PC-9 (cell line): ENCODE data around the gene CETP. TPM values are rescaled to one million over a fixed set of nuclear protein-coding genes. Genes with fewer than 3 reads are reported as not detected.

Experiments used
- BruUV-seq: library from RNA; stranded (reverse); fragments of 400-500 nt; replicated peaks from 2 replicates; lab custom pipeline; 2021; lab: Mats Ljungman, UMichigan
- CTCF ChIA-PET: fragments of 300-600 bp; sonication (Branson Sonifier 250); formaldehyde crosslinking; loops from one replicate; lab custom pipeline; 2022; ENCODE audit warnings: antibody characterized with exemption; lab: Charles Lee
- POLR2A ChIA-PET: fragments of 300-600 bp; sonication (Branson Sonifier 250); formaldehyde crosslinking; loops from one replicate; lab custom pipeline; 2022; ENCODE audit warnings: antibody characterized with exemption; ENCODE audit not compliant: unreplicated experiment; lab: Charles Lee
- DNase-seq, 2 experiments: peaks; one replicate each; pipeline versions ENCODE4 v3.0.0 to v3.0.0-alpha.2; 2015 to 2022; ENCODE audit warnings: mixed read lengths in 1 of 2
- H2AFZ ChIP-seq: fragments of 200-600 bp; sonication (generic); 2 replicates; pipeline ENCODE4 v1.8.1; 2017; ENCODE audit warnings: antibody characterized with exemption
- H3F3A ChIP-seq: fragments of 200-600 bp; sonication (generic); 2 replicates; pipeline ENCODE4 v1.8.1; 2017; ENCODE audit warnings: antibody characterized with exemption, mild to moderate bottlenecking, low read depth; ENCODE audit not compliant: insufficient read depth
- H3K27ac ChIP-seq: fragments of 200-600 bp; sonication (generic); 2 replicates; pipeline ENCODE4 v1.6.1; 2016; ENCODE audit warnings: mixed run types
- H3K27me3 ChIP-seq: fragments of 200-600 bp; sonication (generic); 2 replicates; pipeline ENCODE4 v1.6.1; 2016; ENCODE audit warnings: low read depth, mixed run types; ENCODE audit not compliant: insufficient read depth
- H3K36me3 ChIP-seq: fragments of 200-600 bp; sonication (generic); 2 replicates; pipeline ENCODE4 v1.6.1; 2016; ENCODE audit warnings: low read depth, mixed run types
- H3K4me1 ChIP-seq: fragments of 200-600 bp; sonication (generic); replicated peaks from 2 replicates; pipeline ENCODE4 v1.6.1; 2016; ENCODE audit warnings: mixed run types; ENCODE audit not compliant: insufficient read depth
- H3K4me2 ChIP-seq: fragments of 200-600 bp; sonication (generic); 2 replicates; pipeline ENCODE4 v1.6.1; 2017; ENCODE audit warnings: mixed run types
- H3K4me3 ChIP-seq: fragments of 200-600 bp; sonication (generic); 2 replicates; pipeline ENCODE4 v1.6.1; 2016; ENCODE audit warnings: mixed run types
- H3K79me2 ChIP-seq: fragments of 200-600 bp; sonication (generic); 2 replicates; pipeline ENCODE4 v1.6.1; 2017; ENCODE audit warnings: low read depth, mixed run types
- H3K9me2 ChIP-seq: fragments of 200-600 bp; sonication (generic); 2 replicates; pipeline ENCODE4 v1.8.1; 2017; ENCODE audit warnings: mild to moderate bottlenecking; ENCODE audit not compliant: insufficient read depth
- H3K9me3 ChIP-seq: fragments of 200-600 bp; sonication (generic); 2 replicates; pipeline ENCODE4 v1.8.1; 2016; ENCODE audit warnings: low read depth; ENCODE audit not compliant: insufficient read depth
- H4K20me1 ChIP-seq: fragments of 200-600 bp; sonication (generic); 2 replicates; pipeline ENCODE4 v1.8.1; 2017; ENCODE audit not compliant: insufficient read depth
- EZH2 ChIP-seq: fragments of 200-600 bp; sonication (generic); IDR thresholded peaks from 2 replicates; pipeline ENCODE4 v1.8.0; 2017; ENCODE audit warnings: antibody characterized with exemption, low read depth
- intact Hi-C: fragments of 100-400 bp; cut with micrococcal nuclease; formaldehyde crosslinking; loops from one replicate; pipeline ENCODE4 v1.10.0; 2022; ENCODE audit not compliant: unreplicated experiment
- total RNA-seq: library from RNA; stranded (reverse); gene quantifications from 2 replicates; pipeline ENCODE4 v1.2.3, GENCODE V29; 2021
- TF ChIP-seq, protein P1 (sequence below): fragments of 200-600 bp; sonication (generic); conservative IDR thresholded peaks from 2 replicates; pipeline ENCODE4 v1.6.1; 2017; ENCODE audit warnings: mixed run types, antibody characterized with exemption, mild to moderate bottlenecking, moderate library complexity

Gene CETP
- total RNA-seq, 1 experiment from 2014 or later, result not detected

DNA sequence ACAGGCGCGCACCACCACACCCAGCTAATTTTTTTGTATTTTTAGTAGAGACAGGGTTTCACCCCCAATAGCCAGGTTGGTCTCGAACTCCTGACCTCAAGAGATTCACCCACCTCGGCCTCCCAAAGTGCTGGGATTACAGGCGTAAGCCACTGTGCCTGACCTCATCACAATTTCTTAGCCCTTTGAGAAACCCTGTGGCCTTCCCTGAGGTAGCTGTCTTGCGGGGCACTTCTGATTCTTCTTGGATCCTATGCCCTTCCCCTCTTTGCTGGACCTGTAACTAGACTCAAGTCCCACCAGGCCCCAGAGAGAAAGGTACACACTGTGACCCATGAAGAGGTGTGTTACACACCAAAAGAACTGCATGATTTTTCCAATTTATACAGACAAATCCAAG is 13.5 kb upstream of the CETP start:
- no peaks in the 10 kb centered on the region for H3K27me3 ChIP-seq
- peaks cover 23% of the 10 kb centered on the region for H3K4me1 ChIP-seq
- no peaks in the 10 kb centered on the region for H3K79me2 ChIP-seq
- TF ChIP-seq EZH2, result no peak
- TF ChIP-seq, protein P1, sequence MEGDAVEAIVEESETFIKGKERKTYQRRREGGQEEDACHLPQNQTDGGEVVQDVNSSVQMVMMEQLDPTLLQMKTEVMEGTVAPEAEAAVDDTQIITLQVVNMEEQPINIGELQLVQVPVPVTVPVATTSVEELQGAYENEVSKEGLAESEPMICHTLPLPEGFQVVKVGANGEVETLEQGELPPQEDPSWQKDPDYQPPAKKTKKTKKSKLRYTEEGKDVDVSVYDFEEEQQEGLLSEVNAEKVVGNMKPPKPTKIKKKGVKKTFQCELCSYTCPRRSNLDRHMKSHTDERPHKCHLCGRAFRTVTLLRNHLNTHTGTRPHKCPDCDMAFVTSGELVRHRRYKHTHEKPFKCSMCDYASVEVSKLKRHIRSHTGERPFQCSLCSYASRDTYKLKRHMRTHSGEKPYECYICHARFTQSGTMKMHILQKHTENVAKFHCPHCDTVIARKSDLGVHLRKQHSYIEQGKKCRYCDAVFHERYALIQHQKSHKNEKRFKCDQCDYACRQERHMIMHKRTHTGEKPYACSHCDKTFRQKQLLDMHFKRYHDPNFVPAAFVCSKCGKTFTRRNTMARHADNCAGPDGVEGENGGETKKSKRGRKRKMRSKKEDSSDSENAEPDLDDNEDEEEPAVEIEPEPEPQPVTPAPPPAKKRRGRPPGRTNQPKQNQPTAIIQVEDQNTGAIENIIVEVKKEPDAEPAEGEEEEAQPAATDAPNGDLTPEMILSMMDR, result no peak
- no peak overlapping the region for H3K4me2 ChIP-seq
- no peak overlapping the region for H3K4me3 ChIP-seq
- ChIA-PET CTCF (no interaction called here), POLR2A (no interaction called here)
- no peak for DNase-seq
- intact Hi-C loops, result loop anchor here (5.0 kb wide), 1 partner anchor 219 kb away; no protein-coding TSS in a partner anchor
- peaks cover 16% of the 10 kb centered on the region; the same call in 1 of the 2 replicates for H3K36me3 ChIP-seq
- H4K20me1 ChIP-seq, result no peaks in the 10 kb centered on the region
- BruUV-seq, result no TSS peak
- no peak overlapping the region for H3K27ac ChIP-seq
- H2AFZ ChIP-seq, result no peak overlapping the region
- no peaks in the 10 kb centered on the region for H3K9me2 ChIP-seq
- H3F3A ChIP-seq, result peaks cover 28% of the 10 kb centered on the region
- H3K9me3 ChIP-seq, result no peaks in the 10 kb centered on the region

GRCh38 chr16:56950051-56950450 is 11.7 kb upstream of the CETP start:
- intact Hi-C loops, result loop anchor here (5.0 kb wide), 1 partner anchor 158 kb away; no protein-coding TSS in a partner anchor
- Histone ChIP-seq H3K79me2 (no peaks in the 10 kb centered on the region), H2AFZ (no peak overlapping the region), H3K9me2 (no peaks in the 10 kb centered on the region), H4K20me1 (no peaks in the 10 kb centered on the region), H3K4me3 (no peak overlapping the region), H3K27ac (no peak overlapping the region), H3K4me1 (peaks cover 5% of the 10 kb centered on the region), H3F3A (peaks cover 10% of the 10 kb centered on the region), H3K27me3 (no peaks in the 10 kb centered on the region), H3K4me2 (no peak overlapping the region), H3K36me3 (no peaks in the 10 kb centered on the region), H3K9me3 (no peaks in the 10 kb centered on the region)
- ChIA-PET POLR2A (no interaction called here), CTCF (no interaction called here)
- no TSS peak for BruUV-seq
- DNase-seq, result no peak
- TF ChIP-seq, protein P1, result no peak
- no peak for TF ChIP-seq EZH2

DNA sequence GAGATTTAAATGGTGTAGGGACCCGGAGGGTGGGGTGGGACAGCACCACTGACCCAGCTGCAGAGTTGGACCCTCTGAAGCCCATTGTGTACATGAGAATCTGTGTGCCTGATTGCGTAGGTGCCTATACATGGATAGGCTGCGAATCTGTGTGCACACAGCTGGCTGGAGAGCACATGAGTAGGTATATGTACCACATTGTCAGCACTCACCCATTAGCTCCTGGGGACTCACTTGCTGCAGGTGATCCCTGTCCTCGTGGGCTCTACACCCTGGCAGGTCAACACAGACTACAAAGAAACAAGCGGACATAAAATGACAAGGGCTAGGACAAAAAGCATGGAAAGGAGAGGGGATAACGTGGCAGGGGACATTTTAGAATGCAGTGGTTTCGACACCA is 11.3 kb upstream of the CETP start:
- no peak for TF ChIP-seq EZH2
- TF ChIP-seq, protein P1, result no peak

More for the DNA sequence above, 11.3 kb upstream of the CETP start:
- Histone ChIP-seq H3F3A (peaks cover 6% of the 10 kb centered on the region), H3K4me1 (peaks cover under 1% of the 10 kb centered on the region), H3K9me2 (no peaks in the 10 kb centered on the region), H2AFZ (no peak overlapping the region), H3K36me3 (no peaks in the 10 kb centered on the region), H3K27ac (no peak overlapping the region), H3K9me3 (no peaks in the 10 kb centered on the region), H3K79me2 (no peaks in the 10 kb centered on the region), H3K4me2 (no peak overlapping the region), H3K4me3 (no peak overlapping the region), H4K20me1 (no peaks in the 10 kb centered on the region), H3K27me3 (no peaks in the 10 kb centered on the region)
- ChIA-PET POLR2A (no interaction called here), CTCF (no interaction called here)
- no peak for DNase-seq
- intact Hi-C loops, result loop anchor here (5.0 kb wide), 1 partner anchor 158 kb away; no protein-coding TSS in a partner anchor
- no TSS peak for BruUV-seq
